GM21447 (cell line): ENCODE measurements around the gene BPNT1.
"Not testable (repeated sequence)": the region's sequence is repeated elsewhere in the genome, so short reads cannot be mapped to it uniquely, and the experiment has no call there.

Source experiments
- ATAC-seq: cut with Tn5 transposase; IDR thresholded peaks from one replicate; pipeline ENCODE4 v1.9.1; 2021; ENCODE audit not compliant: unreplicated experiment

The BPNT1 gene, protein sequence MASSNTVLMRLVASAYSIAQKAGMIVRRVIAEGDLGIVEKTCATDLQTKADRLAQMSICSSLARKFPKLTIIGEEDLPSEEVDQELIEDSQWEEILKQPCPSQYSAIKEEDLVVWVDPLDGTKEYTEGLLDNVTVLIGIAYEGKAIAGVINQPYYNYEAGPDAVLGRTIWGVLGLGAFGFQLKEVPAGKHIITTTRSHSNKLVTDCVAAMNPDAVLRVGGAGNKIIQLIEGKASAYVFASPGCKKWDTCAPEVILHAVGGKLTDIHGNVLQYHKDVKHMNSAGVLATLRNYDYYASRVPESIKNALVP

DNA sequence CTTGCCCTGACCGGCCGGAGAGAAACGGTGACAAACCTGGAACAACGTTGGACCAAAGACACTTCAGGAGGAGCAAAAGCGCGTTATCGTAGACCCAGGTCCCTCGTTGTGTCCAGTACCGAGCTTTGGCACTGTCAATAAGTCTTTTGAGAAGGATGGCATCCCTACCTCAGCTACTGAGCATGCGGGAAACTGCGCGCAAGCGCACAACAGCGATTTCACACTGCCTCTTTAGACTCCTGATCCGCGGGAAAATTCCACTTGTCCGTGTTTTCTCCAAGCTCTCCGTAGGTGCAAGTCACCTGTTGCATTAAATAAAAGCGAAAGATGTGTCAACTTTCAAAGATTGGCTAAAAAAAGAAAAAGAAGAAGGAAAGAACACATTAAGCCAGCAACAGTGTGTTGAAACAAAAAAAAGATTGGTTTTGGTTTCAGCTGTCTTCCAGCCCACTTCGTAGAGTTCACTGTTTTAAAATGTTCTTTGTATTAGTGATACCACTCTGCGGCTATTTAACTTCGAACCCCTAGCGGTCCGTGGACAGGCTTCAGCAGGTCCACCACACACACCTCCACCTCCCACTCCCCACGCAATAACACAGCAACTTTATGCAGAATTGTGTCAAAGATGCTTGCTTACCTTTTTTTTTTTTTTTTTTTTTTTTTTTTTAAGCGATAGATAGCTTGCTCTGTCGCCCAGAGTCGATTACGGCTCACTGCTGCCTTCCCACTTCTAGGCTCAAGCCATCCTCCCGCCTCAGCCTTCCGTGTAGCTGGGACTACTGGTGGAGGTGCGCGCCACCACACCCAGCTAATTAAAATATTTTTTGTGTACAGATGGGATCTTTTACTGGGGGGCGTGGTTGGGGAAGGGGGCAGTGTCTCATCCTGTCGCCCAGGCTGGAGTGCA is at the start of gene BPNT1:
Gene BPNT1, minus strand, starts transcription at position 139 of the 907 bp plus-strand sequence. CDS start 9,942 bp downstream, outside the sequence.
- ATAC-seq = peak; percentile 61

DNA sequence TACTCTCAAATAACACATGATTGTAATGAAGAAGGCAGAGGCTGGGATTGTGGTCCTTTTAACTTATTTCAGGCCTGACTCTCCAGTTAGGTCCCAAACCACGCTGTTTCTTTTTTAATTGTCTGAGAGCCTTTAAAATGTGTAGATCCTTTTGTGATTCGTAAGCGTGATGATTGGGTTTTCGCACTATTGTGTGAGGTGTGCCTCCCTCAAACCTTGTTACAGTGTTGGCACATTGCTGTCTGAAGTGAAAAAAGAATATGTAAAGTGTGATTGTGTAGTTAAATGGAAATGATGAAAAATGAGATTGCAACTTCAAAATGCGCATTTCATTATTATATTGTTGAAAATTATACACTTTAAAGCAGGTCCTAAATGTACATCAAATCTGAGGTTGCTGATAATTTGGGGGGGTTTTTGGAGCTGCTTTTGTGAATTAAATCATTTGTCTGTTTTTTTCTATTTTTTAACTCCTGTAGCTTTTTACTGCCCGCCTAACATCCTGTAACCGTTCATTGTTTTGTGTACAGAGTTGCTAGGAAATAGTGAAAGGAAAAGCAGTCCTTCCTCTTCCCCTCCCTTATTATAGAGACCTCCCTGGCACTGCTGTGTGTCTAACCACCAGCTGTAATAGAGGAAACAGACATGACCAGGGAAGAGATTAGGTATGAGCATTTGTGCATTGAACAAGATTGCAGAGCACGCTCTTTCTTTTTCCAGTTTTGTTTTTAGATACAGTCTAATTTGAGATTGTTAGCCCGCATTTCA is 47.6 kb upstream of the BPNT1 start:
- ATAC-seq = no peak

DNA sequence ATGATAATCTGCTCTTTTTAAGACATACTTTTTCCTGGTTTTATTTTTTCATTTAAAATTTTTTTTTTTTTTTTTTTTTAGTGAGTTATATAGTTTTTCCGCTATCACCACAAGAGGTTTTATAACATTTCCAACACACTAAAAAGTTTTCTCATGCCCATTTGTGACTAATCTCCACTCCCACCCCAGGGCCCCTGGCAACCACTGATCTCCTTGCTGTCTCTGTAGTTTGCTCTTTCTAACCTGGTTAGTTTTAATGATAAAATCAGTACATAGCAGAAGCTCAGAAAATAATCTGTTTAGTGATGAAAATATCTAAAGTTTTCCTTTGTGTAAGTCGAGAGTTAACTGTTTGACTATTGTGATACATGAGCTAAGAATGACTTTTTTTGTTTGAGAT is 46.2 kb upstream of the BPNT1 start:
- no peak for ATAC-seq

DNA sequence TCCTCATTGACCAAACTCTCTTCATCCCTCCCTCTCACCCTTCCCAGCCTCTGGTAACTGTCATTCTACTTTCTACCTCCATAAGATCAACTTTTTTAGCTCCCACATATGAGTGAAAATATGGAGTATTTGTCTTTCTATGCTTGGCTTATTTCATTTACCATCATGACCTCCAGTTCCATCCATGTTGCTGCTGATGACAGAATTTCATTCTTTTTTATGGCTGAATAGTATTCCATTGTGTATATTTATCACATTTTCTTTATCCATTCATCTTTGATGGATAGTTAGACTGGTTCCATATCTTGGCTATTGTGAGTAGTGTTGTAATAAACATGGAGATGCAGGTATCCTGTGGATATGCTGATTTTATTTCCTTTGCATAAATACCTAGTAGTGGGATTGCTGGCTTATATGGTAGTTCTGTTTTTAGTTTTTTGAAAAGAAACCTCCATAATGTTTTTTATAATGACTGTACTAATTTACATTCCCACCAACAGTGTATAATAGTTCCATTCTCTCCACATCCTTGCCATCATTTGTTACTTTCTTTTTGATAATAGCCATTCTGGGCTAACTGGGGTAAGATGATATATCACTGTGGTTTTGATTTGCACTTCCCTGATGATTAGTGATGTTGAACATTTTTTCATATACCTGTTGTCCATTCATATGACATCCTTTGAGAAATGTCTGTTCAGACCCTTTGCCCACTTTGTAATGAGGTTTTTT is 40.1 kb upstream of the BPNT1 start:
- ATAC-seq = no peak

DNA sequence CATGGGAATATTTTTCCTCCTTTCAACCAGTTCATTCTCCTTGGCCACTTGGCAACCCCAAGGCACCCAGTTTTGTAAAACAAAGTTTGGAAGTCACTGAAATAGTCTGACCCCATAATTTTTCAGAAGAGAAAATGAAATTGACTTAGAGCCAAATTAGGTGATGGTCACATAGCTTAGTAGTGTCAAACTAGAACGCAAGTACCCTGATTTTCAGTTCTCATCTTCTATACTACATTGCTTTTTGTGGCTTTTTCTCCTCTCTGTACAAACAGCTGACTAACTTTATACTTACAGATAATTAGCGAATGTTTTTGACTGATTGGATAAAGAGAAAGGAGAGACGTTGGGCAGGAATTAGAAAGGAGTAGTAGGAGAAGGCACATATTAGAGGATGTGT is 37.5 kb upstream of the BPNT1 start:
- ATAC-seq = no peak

DNA sequence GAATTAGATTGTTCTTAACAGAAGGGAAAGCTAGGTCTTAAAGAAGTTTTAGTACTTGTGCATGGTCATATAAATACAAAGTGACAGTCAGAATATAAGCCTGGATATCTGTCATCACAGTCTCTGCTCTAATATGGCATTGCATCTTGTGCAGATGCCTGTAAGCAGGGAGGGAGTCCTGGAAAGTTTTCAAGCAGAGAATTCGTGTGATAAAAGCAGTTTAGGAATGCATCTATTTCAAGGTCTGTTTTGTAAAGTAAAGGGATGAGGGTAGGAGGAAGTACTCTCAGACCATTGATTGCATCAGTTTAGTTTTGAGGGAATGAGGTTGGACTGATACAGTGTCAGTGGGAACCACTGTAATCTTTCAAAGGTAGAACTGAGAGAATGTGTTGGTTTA is 35.0 kb upstream of the BPNT1 start:
- ATAC-seq = no peak

DNA sequence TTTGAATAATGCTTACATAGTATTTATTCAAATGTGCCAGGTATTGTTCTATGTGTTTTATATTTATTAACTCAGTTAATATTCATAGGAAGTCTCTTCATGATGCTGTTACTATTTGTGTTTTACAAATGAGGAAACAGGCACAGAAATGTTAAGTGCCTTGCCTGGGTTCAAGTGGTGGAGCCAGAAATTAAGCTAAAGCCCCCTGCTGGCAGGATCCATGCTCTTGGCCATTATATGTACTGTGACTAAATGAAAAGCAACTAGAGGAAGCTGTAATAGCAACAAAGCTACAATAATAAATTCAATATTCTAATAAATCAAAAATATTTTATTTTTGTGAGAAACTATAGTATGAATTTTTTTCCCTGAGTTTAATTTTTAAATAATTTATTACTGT is 34.3 kb upstream of the BPNT1 start:
- peak; percentile 49 for ATAC-seq

DNA sequence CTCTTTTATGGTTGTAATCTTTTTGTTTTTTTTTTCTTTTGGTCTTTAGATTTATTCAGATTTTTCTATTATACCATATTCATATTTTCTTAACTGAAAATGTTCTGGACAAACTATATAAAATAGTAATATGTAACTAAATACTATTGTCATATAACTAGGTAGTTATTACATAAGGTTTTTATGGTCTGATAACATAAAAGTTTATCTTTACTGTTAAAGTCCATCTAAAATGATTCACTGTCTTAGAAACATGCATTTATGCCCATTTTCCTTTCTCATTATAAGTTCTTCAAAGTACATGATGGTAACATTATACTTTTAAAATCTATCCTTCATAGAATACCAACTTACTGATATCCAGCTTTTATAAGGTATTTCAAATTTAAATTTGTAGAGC is 33.5 kb upstream of the BPNT1 start:
- no peak for ATAC-seq

DNA sequence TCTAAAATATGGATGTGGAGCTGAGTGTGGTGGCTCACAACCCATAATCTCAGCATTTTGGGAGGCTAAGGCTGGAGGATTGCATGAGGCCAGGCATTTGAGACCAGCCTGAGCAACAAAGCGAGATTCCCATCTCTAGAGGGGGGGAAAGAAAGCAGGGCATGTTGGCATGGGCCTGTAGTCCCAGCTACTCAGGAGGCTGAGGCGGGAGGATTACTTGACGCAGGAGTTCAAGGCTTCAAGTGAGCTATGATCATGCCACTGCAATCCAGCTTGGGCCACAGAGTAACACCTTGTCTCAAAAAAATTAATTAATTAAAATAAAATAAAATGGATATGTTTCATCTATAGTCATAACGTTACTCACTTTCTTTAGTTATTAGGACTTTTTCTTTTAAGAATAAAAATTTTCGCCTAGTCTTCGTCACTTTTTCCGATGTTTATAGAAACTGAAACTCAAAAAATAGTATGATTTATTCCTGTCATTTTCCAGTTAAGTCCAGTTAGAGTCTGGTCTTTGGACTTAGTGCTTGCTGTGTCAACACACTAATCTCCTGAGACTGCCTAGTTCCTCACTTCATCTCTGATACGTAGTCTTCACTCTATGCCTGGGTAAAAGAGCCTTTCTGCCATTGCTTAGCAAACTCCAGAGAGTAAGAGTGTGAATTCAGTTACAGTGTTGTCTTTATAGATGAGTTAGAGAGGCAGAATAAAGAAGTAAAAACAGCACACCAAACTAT is 32.4 kb upstream of the BPNT1 start:
- no peak for ATAC-seq

DNA sequence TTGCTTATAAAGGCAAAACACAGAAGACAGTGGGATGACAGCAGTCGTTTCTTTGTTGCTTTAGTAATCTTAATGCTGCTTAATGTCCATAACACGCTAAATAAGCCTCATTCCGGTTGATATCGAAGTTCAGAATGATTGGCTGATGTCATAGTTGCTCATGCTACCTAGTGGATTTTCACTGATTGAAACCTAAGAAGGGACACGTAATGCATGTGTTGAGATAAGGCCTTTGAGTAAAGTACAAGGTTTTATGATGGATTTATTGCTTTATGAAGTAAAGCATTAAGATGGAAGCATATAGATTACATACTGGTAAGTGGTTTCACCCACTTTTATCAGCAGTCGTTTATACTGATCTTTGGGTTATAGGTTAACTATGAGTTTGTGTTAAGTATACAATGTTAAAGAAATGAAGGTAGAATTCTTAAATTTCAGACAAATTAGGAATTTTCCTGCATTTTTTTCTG is 29.5 kb upstream of the BPNT1 start:
- no peak for ATAC-seq

DNA sequence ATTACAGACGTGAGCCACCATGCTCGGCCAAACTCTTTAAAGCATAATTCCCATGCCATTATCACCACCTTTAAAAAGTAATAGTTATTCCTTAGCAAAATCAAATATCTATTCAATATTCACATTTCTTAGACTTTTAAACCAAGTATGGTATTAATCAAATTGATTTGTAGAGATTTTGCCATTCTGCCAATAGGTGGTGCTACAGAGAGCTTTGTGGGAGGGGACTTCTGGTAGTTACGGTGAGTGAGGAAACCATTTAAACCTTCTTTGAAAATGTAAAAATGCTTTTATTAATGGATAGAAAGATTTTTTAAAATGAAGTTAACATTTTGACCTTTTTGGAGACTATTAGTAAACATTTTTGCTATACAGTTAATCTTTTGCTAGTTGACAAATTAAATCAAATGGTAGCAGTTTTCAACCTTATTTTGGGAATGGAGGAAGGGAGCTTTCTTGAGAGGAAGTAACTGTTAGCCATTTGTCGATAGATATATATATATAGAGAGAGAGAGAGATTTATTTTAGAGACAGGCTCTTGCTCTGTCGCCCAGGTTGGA is 23.6 kb upstream of the BPNT1 start:
- ATAC-seq = no peak

DNA sequence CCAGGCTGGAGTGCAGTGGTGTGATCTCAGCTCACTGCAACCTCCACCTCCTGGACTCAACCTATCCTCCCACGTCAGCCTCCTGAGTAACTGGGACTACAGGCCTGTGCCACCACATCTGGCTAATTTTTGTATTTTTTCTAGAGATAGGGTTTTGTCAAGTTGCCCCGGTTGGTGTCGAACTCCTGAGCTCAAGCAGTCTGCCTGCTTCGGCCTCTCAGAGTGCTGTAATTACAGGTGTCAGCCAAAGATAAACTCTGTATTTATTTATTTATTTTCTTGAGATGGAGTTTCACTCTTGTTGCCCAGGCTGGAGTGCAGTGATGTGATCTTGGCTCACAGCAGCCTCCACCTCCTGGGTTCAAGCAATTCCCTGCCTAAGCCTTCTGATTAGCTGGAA is 23.0 kb upstream of the BPNT1 start:
- not testable (repeated sequence) for ATAC-seq

DNA sequence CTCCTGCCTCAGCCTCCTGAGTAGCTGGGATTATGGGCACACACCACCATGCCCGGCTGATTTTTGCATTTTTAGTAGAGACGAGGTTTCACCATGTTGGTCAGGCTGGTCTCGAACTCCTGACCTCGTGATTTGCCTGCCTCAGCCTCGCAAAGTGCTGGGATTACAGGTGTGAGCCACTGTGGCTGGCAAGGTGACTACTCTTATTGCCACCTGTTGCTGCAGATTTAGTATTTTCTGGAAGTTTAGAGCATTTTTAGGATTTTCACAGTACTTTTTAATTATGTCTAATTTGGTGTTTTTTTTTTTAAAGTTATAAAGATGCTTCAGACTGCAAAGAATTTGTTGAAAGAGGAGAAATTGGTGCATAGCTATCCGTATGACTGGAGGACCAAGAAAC is 20.9 kb upstream of the BPNT1 start:
- ATAC-seq = not testable (repeated sequence)

DNA sequence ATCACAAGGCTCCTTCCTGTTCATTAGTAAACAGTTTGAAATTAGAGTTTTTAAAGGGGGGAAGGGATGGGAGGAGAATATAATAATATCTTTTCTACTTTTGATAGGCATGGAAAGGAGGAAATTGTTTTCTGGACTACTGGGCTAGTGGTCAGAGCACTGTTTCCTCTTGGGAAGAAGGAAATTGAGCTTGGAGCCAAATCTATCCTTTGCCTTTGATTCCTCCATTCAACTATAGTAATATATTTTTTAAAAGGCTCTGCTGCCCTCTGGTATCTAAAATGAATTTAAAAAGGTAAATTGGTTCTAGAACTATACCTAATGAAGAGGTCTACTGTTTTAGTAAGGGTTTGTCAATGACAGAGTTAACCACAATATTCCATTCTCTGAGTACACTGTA is 10.2 kb upstream of the BPNT1 start:
- ATAC-seq = no peak

DNA sequence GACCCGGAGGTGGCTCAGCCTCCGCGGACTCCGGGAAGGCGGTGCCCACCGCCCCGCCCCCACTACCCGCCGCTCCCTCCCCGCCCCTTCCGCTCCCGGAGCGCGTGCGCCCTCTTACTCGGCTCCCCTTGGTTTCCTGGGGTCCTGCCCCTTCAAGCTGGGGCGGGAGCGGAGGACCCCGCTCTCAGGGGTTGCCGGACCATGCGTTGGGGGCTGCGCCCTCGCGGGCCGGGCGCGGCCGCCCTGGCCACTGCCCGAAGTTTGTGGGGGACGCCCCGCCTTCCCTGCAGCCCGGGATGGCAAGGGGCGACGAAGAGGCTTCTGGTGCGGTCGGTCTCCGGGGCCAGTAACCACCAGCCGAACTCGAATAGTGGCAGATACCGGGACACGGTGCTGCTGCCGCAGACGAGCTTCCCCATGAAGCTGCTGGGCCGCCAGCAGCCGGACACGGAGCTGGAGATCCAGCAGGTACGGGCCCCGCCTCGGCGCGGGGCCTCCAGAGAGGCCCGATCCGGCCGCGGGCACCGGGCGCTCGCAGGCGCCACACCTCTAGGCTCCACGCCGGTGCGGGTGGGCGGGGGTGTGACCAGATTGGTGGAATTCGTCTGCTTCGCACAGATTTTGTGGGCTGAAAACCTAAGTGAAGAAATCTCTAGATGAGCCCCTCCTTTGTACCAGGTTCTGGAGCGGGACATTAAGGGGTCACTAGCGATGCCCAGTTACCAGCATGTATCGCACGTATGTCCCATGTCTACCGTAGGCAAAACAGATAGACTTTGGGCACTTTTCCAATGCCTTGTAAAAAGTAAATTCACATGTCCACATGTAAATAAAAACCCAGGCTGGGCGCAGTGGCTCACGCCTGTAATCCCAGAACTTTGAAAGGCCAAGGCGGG is 4.7 kb upstream of the BPNT1 start, which contains the start of gene IARS2:
Gene IARS2, plus strand, starts transcription at position 117 of the 896 bp plus-strand sequence. Its CDS starts 85 bp downstream, at position 202.
- peak; percentile 49 for ATAC-seq

DNA sequence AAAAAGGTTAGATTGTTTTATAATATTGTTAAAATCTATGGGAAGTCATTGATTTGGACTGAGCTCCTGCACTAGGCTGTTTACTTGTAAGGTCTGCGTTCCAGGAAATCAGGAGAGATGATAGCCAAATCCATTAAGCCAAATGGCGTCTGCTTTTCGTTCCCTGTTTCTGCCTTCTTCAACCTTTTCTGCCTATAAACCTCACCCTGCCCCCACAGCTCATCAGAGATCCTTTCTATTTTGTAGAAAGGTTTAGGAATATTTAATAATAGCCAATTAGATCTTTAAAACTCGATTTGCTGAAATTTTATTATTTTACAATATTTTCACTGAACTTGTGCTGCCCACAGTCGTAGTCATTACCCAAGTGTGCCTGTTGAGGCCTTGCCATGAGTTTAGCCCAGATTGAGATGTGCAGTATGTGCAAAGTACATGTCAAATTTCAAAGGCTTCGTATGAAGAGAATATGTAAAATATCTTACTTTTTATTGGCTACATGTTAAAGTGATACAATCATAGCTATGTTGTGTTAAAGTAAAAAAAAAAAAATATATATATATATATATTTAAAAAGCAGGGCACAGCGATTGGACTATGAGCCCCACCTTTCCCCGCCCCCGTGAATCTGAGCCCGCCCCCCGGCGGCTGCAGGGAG is 3.9 kb upstream of the BPNT1 start:
- ATAC-seq = peak; percentile 7

DNA sequence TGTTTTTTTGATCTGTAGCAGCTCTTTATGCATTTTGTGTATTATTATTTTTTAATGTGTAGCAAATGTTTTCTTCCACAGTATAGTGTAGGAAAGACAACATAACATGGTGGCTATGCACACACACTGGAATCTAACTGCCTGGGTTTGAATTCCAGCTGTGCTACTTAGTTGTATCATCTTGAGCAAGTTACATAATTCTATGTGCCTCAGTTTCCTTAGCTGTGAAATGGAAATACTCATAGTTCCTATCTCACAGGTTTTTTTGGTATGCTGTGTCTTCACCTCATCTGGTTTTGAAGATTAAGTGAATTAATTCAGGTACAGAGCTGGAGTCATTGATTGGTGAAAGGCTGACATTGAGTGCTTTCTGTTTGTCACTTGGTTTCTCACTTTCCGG is 3.1 kb upstream of the BPNT1 start:
- no peak for ATAC-seq

DNA sequence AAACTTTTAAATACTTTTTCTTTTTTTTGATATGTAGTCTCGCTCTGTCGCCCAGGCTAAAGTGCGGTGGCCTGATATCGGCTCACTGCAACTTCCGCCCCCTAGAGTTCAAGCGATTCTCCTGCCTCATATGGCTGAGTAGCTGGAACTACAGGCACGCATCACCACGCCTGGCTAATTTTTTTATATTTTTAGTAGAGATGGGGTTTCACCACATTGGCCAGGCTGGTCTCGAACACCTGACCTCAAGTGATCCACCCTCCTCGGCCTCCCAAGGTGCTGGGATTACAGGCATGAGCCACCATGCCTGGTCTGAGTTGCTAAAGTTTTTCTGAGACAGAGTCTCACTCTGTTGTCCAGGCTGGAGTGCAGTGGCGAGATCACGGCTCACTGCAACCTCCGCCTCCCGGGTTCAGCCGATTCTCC is 3.3 kb downstream of the BPNT1 start:
- peak; percentile 41 for ATAC-seq
